Panc1 (cell line): Measurements from ENCODE around the gene RWDD4. TPM values are rescaled to one million over a fixed set of nuclear protein-coding genes. Genes with fewer than 3 reads are reported as not detected.

Source experiments
- ATAC-seq: fragments of 200-7000 bp; cut with Tn5 transposase; 2 replicates; pipeline ENCODE4 v1.9.1; 2020; ENCODE audit warnings: mild to moderate bottlenecking, moderate library complexity
- BruUV-seq: library from RNA; stranded (reverse); fragments of 400-500 nt; replicated peaks from 2 replicates; lab custom pipeline; 2021; lab: Mats Ljungman, UMichigan
- CTCF ChIA-PET: fragments of 300-600 bp; sonication (Branson Sonifier 250); formaldehyde crosslinking; loops from one replicate; lab custom pipeline; 2022; ENCODE audit warnings: antibody characterized with exemption; lab: Charles Lee
- POLR2A ChIA-PET: fragments of 300-600 bp; sonication (Branson Sonifier 250); formaldehyde crosslinking; loops from one replicate; lab custom pipeline; 2022; ENCODE audit warnings: antibody characterized with exemption; lab: Charles Lee
- DNase-seq: peaks from one replicate; pipeline ENCODE4 v3.0.0-alpha.2; 2010; ENCODE audit warnings: low read depth, low spot score
- H3K27ac ChIP-seq: 2 replicates; pipeline ENCODE4 v1.5.1; 2011; ENCODE audit warnings: mild to moderate bottlenecking, low read length, inconsistent platforms
- H3K27me3 ChIP-seq: fragments of 200-500 bp; sonication (Bioruptor generic); 2 replicates; pipeline ENCODE4 v1.6.0; 2014; ENCODE audit warnings: low read length, inconsistent platforms; ENCODE audit not compliant: control insufficient read depth, insufficient read depth
- H3K36me3 ChIP-seq: fragments of 200-500 bp; sonication (Bioruptor generic); 2 replicates; pipeline ENCODE4 v1.5.1; 2014; ENCODE audit warnings: inconsistent platforms, mild to moderate bottlenecking, low read length, moderate library complexity; ENCODE audit not compliant: control insufficient read depth, insufficient read depth
- H3K4me1 ChIP-seq: 2 replicates; pipeline ENCODE4 v1.5.1; 2011; ENCODE audit warnings: inconsistent platforms, mild to moderate bottlenecking, low read length, moderate library complexity; ENCODE audit not compliant: control insufficient read depth, insufficient read depth
- H3K4me3 ChIP-seq, 2 experiments: 2 replicates each; pipeline ENCODE4 v1.5.1; 2011 to 2012; ENCODE audit warnings: low read depth in 2 of 2, low read length in 2 of 2, mild to moderate bottlenecking in 2 of 2, inconsistent platforms in 1 of 2, moderate library complexity in 1 of 2
- H3K9me3 ChIP-seq: fragments of 200-500 bp; sonication (Bioruptor generic); 2 replicates; pipeline ENCODE4 v1.5.1; 2014; ENCODE audit warnings: low read depth, mild to moderate bottlenecking, inconsistent platforms, low read length, moderate library complexity; ENCODE audit not compliant: control insufficient read depth, insufficient read depth
- CTCF ChIP-seq: fragments of 450-650 bp; IDR thresholded peaks from 2 replicates; pipeline ENCODE4 v1.5.1; 2017; ENCODE audit warnings: mild to moderate bottlenecking
- POLR2AphosphoS5 ChIP-seq: IDR thresholded peaks from 2 replicates; pipeline ENCODE4 v1.6.1; 2012; ENCODE audit warnings: mild to moderate bottlenecking, low read depth, low read length, moderate library complexity
- REST ChIP-seq, 2 experiments: IDR thresholded peaks; 2 replicates each; pipeline ENCODE4 v1.6.1; 2011 to 2012; ENCODE audit warnings: low read depth in 2 of 2, control low read depth in 1 of 2, low read length in 1 of 2, mild to moderate bottlenecking in 1 of 2, moderate library complexity in 1 of 2; ENCODE audit not compliant: insufficient read depth in 1 of 2
- SIN3A ChIP-seq: IDR thresholded peaks from 2 replicates; pipeline ENCODE4 v1.6.1; 2012; ENCODE audit warnings: low read depth, mild to moderate bottlenecking, low read length, moderate library complexity, borderline replicate concordance; ENCODE audit not compliant: insufficient read depth
- TCF7L2 ChIP-seq: IDR thresholded peaks from 2 replicates; pipeline ENCODE4 v1.6.1; 2011; ENCODE audit warnings: mild to moderate bottlenecking, low read depth, low read length, inconsistent platforms
- in situ Hi-C: cut with HindIII; loops from 2 replicates; pipeline ENCODE4 v1.10.0; 2016; ENCODE audit warnings: low sequenced_read_pairs, low pct_unique_long_range_greater_than_20kb
- intact Hi-C: fragments of 100-400 bp; cut with micrococcal nuclease; formaldehyde crosslinking; loops from one replicate; pipeline ENCODE4 v1.10.0; 2022; ENCODE audit not compliant: unreplicated experiment
- total RNA-seq: library from RNA; stranded (reverse); gene quantifications from one replicate; pipeline ENCODE4 v1.2.1, GENCODE V29; 2021; ENCODE audit not compliant: unreplicated experiment

RWDD4 gene
- total RNA-seq, 1 experiment from 2014 or later, result 27.4 TPM

GRCh38 chr4:183617075-183617474, 41.9 kb downstream of the RWDD4 start:
- TF ChIP-seq REST (IDR thresholded peaks at IDR 0.05; ENCODE audit: insufficient read depth in 1 of 2, low read depth in 2 of 2, low read length in 1 of 2) (no peak), TCF7L2 (no peak), CTCF (no peak), SIN3A (no peak), POLR2AphosphoS5 (no peak)
- POLR2A ChIA-PET, result no interaction called here
- CTCF ChIA-PET, result no interaction called here

GRCh38 chr4:183612329-183613250, 46.4 kb downstream of the RWDD4 start:
- no peak overlapping the region for H3K4me3 ChIP-seq
- ATAC-seq (no peak), DNase-seq (no peak)
- intact Hi-C loops (no loop called here), in situ Hi-C loops (no loop called here)
- no TSS peak for BruUV-seq
- no peaks in the 10 kb centered on the region; the same call in 1 of the 2 replicates for H3K4me1 ChIP-seq
- no peaks in the 10 kb centered on the region for H3K9me3 ChIP-seq
- H3K27ac ChIP-seq, result no peak overlapping the region
- ChIA-PET CTCF (no interaction called here), POLR2A (no interaction called here)
- H3K27me3 ChIP-seq, result no peaks in the 10 kb centered on the region
- no peak for TF ChIP-seq POLR2AphosphoS5
- no peak for TF ChIP-seq SIN3A
- TF ChIP-seq REST (IDR thresholded peaks at IDR 0.05; ENCODE audit: insufficient read depth in 1 of 2, low read depth in 2 of 2, low read length in 1 of 2), result no peak
- no peak for TF ChIP-seq CTCF
- no peak for TF ChIP-seq TCF7L2
- no peaks in the 10 kb centered on the region for H3K36me3 ChIP-seq

More at GRCh38 chr4:183617075-183617474, 41.9 kb downstream of the RWDD4 start:
- ATAC-seq, result no peak
- Histone ChIP-seq H3K4me3 (no peak overlapping the region), H3K27me3 (no peaks in the 10 kb centered on the region), H3K4me1 (no peaks in the 10 kb centered on the region), H3K36me3 (no peaks in the 10 kb centered on the region), H3K27ac (no peak overlapping the region), H3K9me3 (no peaks in the 10 kb centered on the region)
- DNase-seq, result no peak
- in situ Hi-C loops (no loop called here), intact Hi-C loops (no loop called here)
- BruUV-seq, result no TSS peak
